HG03066 (cell line): ENCODE data around the gene ITPK1.

Source experiments
- ATAC-seq: cut with Tn5 transposase; IDR thresholded peaks from one replicate; pipeline ENCODE4 v1.9.1; 2021; ENCODE audit warnings: low read depth; ENCODE audit not compliant: unreplicated experiment

Gene ITPK1

DNA sequence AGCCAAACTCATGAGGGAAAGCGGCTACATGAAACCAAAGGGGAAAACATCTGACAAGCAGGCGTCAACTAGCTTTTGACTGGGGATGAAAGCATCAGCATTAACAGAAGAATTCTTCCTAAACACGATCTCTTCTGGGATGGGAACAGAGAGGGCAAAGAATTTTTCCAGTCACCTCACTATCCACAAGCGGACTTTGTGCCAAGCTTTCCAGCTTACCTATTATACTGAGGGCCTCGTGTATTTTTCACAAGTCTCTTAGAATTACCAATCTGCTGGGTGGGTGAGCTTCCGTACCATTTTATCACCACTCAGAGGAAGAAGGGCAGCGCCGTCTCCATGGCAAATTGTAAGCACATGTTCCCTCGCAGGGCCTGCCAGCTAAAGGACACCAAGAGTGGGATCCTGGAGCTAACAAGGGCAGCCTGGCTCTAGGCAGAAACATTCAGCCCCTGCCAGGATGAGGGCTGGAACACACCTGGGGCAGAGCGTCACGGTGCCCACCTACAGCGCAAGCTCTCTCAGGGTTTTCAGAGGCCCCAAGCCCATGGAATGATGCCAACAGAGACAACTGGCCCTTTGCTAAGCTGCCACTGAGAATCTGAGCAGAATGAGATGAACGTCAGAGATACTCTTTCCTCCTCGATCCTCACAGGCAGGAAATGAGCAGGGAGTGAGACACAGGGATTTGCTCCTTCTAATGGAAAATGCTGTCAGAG is 118.2 kb downstream of the ITPK1 start:
- ATAC-seq, result no peak

DNA sequence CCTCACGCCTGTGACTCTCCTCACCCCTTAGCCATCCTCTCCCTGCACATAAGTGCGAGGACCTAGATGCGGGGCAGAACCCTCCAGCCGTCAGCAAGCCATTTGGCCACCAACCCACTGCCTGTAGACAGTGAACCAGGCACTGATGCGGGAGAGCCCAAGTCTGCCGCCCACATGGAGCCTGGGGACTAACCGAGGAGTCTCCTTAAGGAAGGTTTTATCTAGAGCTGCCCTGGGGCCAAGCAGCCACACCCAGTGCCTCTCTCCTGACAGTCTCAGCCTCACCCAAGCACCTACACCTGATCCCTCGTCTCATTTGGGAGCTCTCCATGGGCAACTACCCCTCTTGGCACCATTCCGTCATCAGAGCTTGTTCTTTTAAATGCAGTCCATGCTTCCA is 120.1 kb downstream of the ITPK1 start:
- ATAC-seq, result no peak

DNA sequence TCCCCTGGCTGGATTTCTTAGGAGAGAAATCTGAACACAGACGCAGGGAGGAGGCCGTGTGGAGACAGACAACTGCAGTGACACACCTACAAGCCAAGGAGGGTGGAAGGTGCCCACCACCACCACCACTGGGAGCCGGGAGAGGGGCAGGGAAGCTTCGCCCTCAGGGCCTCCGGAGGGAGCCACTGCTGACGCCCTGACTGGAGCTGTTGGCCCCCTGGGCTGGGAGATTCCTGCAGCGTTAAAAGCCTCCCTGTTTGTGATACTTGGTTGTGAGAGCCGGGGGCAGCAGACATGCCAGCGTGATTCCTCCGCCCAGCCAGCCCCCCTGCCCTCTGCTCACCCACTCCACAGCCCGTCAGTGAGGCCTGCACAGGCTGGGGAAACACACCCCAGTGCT is 120.8 kb downstream of the ITPK1 start:
- ATAC-seq, result no peak

GRCh38 chr14:92994131-92994676 is 121.5 kb downstream of the ITPK1 start:
- no peak for ATAC-seq

GRCh38 chr14:92993302-92993701 is 122.4 kb downstream of the ITPK1 start:
- no peak for ATAC-seq

DNA sequence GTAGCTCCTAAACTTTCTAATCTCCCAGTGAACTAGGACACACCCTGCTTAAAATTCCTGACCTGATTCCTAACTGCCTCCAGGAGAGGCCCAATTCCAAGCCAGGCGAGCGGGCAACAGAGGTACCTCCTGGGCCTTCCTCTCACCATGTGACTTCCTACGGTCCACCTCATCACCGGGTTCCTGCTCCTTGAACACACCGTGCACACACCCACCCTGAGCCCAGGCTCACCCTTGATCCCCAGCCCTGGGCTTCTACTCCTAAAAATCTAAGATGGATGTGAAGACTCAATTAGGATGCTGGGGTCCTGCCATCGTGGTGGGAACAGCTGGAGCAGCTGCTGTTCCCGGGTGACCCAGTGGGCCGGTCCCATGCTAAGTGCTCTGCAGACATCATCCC is 124.2 kb downstream of the ITPK1 start:
- ATAC-seq, result no peak

- ATAC-seq, result no peak
Measured at GRCh38 chr14:92990456-92991430, 125.0 kb downstream of the ITPK1 start.

GRCh38 chr14:92988786-92989755 is 126.7 kb downstream of the ITPK1 start:
- no peak for ATAC-seq

DNA sequence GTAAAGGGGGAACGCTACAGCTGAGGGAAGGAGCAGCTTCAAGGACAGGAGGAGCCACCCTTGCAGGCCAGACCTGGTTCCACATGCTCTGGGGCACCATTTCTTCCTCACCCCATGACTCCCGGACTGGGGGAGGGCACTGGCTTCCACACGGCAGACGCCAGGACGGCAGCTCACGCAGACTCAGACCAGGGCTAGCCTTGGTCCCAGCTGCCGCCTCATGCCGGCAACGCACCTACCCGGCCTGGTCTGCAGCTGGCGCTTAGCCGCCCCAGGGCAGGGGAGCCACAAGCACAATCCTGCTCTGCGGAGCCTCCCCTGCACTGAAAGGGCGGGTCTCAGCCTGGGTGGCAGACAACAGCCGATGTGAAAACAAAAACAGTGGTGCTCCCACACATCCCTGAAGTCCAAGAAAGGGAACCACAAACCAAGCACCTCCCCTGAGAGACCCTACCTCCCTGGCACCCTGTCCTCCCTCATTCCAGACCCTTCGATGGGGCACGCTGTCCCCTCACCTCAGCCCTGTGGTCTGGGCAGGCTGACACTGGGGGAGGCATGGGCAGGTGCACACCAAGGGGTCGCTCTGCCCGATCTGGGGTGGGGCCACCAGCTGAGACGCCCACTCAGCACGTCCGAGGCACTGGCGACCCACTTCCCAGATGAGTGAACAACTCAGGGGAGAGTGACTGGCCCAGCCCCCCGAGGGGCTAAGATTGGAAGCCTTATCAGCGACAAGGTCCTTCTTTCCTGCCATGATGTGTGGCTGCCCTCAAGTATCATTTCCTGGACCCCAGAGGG is 127.8 kb downstream of the ITPK1 start:
- ATAC-seq, result no peak

DNA sequence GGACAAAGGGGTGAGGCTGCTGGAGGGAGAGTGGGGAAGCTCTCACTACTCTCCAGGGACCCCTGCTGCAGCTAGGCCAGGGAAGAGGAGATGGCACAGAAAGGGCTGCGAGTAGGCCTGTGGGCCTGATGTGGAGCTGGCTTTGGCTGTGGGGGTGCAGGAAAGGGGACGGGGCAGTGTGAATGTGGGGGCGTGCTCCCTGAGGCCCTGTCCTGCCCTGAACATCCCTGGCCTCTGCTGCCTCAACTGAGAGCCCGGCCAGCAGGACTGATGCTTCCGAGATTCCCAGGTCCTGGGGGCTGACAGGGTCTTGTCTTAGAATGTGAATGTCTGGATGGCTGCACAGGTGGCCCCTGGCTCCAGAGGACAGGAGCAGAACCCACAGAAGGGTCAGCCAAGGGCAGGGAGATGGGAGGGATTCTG is 128.6 kb downstream of the ITPK1 start:
- ATAC-seq, result no peak

DNA sequence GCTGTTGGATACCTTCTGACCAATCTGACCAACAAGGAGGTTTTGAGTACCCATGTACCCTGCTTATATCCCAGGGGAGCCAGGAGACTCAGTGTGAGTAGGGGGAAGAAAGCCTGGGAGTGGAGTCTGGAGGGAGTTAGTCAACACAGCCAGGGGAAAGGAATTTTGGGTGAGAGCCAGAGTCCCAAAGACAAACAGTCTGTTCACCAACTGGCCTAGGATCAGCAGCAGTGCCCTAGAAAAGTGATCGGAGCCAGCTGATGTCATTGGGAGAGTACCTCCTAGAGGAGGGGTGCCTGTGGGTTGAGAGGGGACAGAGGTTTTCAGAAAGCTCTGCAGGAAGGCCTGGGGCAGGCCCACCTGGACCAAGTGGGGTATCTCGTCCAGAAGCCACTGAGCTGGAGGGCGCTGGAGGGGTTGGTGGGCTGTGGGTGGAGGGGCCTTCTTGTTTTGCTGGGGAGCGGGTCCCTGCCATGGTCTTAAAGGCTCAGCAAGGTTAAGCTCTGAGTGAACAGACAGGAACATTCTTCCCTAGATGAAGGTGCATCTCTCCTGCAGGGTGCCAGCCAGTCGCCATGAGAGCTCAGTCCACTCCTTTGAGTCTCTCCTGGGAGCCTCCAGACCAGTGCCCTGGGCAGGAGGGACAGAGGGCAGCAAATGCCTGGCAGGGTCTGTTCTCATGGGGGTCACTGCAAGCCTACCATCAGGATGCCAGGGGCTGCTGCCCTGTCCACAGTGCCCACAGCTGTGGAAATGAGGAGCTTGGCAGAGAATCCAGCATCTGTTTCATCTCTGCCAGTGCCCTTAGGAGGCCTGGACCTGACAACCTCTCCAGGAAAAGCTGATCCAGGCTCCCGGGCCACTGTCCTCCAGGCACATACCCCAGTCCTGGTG is 129.2 kb downstream of the ITPK1 start:
- no peak for ATAC-seq

- ATAC-seq, result no peak
Measured at GRCh38 chr14:92985521-92985920, 130.2 kb downstream of the ITPK1 start.

- no peak for ATAC-seq
Measured at GRCh38 chr14:92984896-92985295, 130.8 kb downstream of the ITPK1 start.

DNA sequence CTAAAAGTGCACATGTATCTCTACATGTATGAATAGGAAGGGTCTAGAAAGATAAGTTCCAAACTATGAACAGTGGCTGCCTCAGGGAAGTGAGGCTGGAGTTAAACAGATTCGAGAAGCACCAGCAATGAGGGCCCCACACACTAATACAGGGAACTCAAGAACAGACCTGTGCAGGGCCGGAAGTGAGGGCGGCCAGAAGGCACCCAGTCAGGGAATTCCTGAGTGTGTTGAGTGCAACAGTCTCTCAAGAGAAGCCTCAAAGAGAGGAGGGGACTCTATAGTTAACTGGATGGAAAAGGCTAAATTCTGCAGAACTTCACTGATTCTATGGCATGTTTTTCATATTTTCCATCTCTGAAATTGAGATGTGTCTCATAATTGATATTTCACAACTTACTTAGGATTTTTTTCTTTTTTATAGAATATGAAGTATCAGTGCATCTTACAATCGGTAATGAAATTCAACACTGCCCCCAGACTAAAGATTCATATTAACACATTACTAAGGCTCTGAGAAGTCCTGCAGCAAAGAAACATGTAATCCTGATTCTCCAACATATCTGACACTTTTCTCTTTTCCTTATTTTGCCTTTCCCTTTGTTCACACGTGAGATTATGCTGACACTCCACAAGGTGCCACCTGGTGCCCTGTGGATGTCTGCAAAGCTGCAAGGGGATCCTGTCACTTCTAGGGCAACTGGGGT is 131.5 kb downstream of the ITPK1 start:
- ATAC-seq, result no peak

DNA sequence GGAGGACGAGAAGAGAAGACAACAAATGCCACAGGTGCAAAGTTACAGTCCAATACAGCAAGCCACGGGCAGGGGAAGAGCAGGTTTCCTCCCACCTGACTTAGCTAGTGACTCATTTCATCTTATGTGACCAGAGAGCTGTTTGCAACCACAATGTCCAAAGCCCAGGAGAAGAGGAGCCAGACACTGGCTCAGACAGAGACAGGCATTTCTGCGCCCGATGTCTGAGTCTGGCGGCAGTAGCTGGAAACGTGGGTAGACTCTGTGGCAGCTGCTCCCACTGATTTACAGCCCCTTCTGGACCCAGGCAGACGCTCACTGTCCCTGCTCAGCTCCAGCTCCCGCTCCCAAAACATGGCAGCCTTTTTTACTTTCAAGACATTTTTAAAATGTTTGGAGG is 132.8 kb downstream of the ITPK1 start:
- ATAC-seq, result no peak

DNA sequence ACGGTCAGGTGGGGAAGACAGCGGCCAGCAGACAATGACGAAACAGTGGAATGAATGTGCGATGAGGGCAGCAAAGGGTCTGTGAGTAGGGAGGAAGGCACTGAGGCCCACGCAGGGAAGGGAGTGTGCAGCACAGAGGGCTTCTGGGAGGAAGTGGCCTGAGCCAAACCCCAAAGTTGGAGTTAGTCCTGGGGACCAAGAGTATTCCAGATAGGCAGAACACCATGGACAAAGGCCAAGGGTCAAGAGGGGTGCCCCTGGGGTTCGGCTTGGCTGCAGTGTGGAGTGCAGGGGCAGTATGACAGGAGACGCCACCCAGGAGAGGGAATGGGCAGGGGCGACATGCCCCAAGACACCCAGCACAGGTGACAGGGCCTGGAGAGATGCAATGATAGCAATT is 134.0 kb downstream of the ITPK1 start:
- ATAC-seq, result no peak

- no peak for ATAC-seq
Measured at GRCh38 chr14:92980866-92981265, 134.9 kb downstream of the ITPK1 start.
